Keratinocyte (primary cell): Measurements from ENCODE around the gene G6PC1.

ENCODE experiments used
- EZH2 ChIP-seq: IDR thresholded peaks from one replicate; pipeline ENCODE4 v1.6.1; 2012; ENCODE audit warnings: inconsistent platforms, mild to moderate bottlenecking, low read length, moderate library complexity
- TF ChIP-seq, protein P1 (sequence below), 3 experiments: IDR thresholded peaks in 1 of 3; conservative IDR thresholded peaks in 1 of 3; optimal IDR thresholded peaks in 1 of 3; 2 replicates in 2 of 3; 3 replicates in 1 of 3; pipeline versions ENCODE3 to v1.5.1; 2011; ENCODE audit warnings: low read length in 3 of 3, mild to moderate bottlenecking in 3 of 3, moderate library complexity in 2 of 3, control low read depth in 1 of 3, inconsistent platforms in 1 of 3; ENCODE audit not compliant: insufficient read depth in 2 of 3; ENCODE audit errors: extremely low read depth in 1 of 3

DNA sequence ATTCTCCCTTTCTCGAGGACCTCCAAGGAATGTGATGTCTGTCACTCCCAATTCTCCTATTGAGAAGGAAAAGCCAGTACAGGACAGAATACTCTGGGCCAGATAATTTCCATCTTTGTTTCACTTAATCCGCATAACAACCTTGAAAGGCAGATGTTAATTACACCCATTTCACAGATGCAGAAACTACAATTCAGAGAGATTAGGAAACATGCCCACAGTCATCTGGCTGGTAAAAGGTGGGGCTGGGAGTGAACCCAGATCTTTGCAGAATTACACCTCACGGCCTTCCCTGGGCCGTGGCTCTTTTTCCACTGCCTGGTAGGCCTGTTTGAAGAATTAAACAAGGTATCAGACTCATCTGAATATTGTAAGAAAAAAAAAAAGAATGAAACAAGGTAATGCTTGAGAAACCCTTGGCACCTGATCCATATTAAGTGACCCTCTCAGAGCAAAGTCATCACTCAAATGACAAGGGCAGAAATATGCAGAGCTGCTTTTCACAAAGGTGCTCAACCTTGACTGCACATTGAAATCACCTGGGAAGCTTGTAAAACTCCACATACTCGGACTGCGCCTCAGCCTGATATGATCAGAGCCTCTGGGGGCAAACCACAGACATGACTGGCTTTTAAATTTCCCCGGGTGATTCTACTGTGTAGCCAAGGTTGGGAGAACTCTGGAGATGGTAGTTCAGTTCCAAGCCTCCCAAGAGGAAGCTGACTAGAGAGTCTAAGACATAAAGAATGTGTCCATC, 16.6 kb upstream of the G6PC1 start:
- TF ChIP-seq, protein P1, sequence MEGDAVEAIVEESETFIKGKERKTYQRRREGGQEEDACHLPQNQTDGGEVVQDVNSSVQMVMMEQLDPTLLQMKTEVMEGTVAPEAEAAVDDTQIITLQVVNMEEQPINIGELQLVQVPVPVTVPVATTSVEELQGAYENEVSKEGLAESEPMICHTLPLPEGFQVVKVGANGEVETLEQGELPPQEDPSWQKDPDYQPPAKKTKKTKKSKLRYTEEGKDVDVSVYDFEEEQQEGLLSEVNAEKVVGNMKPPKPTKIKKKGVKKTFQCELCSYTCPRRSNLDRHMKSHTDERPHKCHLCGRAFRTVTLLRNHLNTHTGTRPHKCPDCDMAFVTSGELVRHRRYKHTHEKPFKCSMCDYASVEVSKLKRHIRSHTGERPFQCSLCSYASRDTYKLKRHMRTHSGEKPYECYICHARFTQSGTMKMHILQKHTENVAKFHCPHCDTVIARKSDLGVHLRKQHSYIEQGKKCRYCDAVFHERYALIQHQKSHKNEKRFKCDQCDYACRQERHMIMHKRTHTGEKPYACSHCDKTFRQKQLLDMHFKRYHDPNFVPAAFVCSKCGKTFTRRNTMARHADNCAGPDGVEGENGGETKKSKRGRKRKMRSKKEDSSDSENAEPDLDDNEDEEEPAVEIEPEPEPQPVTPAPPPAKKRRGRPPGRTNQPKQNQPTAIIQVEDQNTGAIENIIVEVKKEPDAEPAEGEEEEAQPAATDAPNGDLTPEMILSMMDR (optimal IDR thresholded peaks at IDR 0.05 in 1 of 3, IDR thresholded peaks at IDR 0.05 in 1 of 3, conservative IDR thresholded peaks at IDR 0.05 in 1 of 3; ENCODE audit: extremely low read depth in 1 of 3, insufficient read depth in 2 of 3, low read length in 3 of 3): no peak
- TF ChIP-seq EZH2: no peak
